ENCODE results near the gene SPARCL1. TPM values are rescaled to one million over a fixed set of nuclear protein-coding genes. Genes with fewer than 3 reads are reported as not detected.
"Not testable (repeated sequence)": the region's sequence is repeated elsewhere in the genome, so short reads cannot be mapped to it uniquely, and the experiment has no call there.

Gene SPARCL1
- total and polyA plus RNA-seq, 2 donors, result 783 to 1,320 TPM

GRCh38 chr4:87505862-87506261 lies 23.3 kb downstream of the SPARCL1 start:
- H3K27ac ChIP-seq (ENCODE audit: low read depth), result no peak overlapping the region
- H3K4me1 ChIP-seq (ENCODE audit: insufficient read depth), result no peaks in the 10 kb centered on the region
- no peaks in the 10 kb centered on the region for H3K36me3 ChIP-seq (ENCODE audit: insufficient read depth)
- no peak overlapping the region for H3K4me3 ChIP-seq (ENCODE audit: low read depth, low read length)
- WGBS, result 83% methylated on average over 3 of the region's 3 CpGs
- DNase-seq (ENCODE audit: extremely low spot score), result no peak

DNA sequence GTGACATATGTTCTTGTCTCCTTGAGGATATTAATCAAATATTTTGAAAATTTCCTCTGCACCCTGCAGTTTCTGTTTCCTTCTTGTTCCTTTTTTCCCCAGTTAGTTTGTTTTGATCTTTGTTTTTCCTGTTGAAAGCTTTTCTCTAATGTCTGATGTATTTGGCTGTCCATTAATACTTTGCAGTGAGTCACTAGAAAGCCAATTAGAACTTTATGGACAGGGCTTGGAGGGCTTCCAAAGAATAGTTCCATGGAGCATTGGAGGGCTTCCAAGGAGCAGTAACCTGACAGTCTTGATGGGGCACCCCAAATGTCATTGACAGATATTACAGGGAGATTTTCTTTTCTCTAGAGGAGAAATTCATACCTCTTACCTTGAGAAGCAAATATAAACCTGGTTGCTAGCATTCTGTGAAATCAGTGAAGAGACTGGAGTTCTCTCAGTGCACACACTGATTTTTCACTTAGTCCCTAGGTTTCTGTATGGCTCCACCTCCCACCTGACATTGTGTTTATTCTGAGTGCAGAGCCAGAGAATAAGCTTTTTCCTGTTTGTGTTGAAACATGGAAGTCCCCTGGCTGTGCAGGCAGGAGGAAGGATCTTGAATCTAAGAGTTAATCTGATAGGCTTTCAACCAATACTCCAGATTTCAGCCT lies 26.5 kb downstream of the SPARCL1 start:
- DNase-seq (ENCODE audit: extremely low spot score), result no peak
- Histone ChIP-seq H3K4me3 (ENCODE audit: low read depth, low read length) (no peak overlapping the region), H3K4me1 (ENCODE audit: insufficient read depth) (no peaks in the 10 kb centered on the region), H3K27ac (ENCODE audit: low read depth) (no peak overlapping the region), H3K36me3 (ENCODE audit: insufficient read depth) (no peaks in the 10 kb centered on the region)

DNA sequence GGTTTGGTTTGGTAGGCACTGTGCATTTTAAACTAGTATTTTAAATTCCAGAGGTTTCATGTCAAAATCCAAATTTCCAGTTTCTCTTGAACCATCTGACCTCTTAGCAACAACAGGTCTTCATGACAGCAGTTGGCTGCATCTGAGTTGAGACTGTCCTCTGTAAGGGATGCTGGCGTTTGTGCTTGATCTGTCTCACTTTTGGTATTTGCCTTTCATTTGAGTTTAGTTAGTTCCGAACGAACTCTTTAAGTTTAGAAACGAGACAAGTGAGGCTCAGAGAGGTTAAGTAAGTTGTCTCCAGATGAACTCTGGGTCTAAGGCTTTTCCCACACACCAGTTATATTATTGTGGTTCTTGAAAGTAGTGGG lies 29.1 kb downstream of the SPARCL1 start:
- Histone ChIP-seq H3K36me3 (ENCODE audit: insufficient read depth) (no peaks in the 10 kb centered on the region), H3K4me3 (ENCODE audit: low read depth, low read length) (no peak overlapping the region), H3K4me1 (ENCODE audit: insufficient read depth) (no peaks in the 10 kb centered on the region), H3K27ac (ENCODE audit: low read depth) (no peak overlapping the region)
- WGBS, result 31% methylated on average over 4 of the region's 4 CpGs
- no peak for DNase-seq (ENCODE audit: extremely low spot score)

- no peaks in the 10 kb centered on the region for H3K4me1 ChIP-seq (ENCODE audit: insufficient read depth)
- no peaks in the 10 kb centered on the region for H3K36me3 ChIP-seq (ENCODE audit: insufficient read depth)
- no peak overlapping the region for H3K4me3 ChIP-seq (ENCODE audit: low read depth, low read length)
- WGBS, result 28% methylated on average over 7 of the region's 7 CpGs
- no peak for DNase-seq (ENCODE audit: extremely low spot score)
- peak overlapping the region; percentile 64 for H3K27ac ChIP-seq (ENCODE audit: low read depth)
These were observed 29.6 kb downstream of the SPARCL1 start for GRCh38 chr4:87499403-87500091.

GRCh38 chr4:87498446-87498900 lies 30.7 kb downstream of the SPARCL1 start:
- 16% methylated on average over 5 of the region's 5 CpGs for WGBS
- no peak overlapping the region for H3K4me3 ChIP-seq (ENCODE audit: low read depth, low read length)
- H3K36me3 ChIP-seq (ENCODE audit: insufficient read depth), result no peaks in the 10 kb centered on the region
- no peak for DNase-seq (ENCODE audit: extremely low spot score)
- no peak overlapping the region for H3K27ac ChIP-seq (ENCODE audit: low read depth)
- no peaks in the 10 kb centered on the region for H3K4me1 ChIP-seq (ENCODE audit: insufficient read depth)

GRCh38 chr4:87497578-87497977 lies 31.6 kb downstream of the SPARCL1 start:
- peak overlapping the region; percentile 25 for H3K27ac ChIP-seq (ENCODE audit: low read depth)
- H3K36me3 ChIP-seq (ENCODE audit: insufficient read depth), result no peaks in the 10 kb centered on the region
- H3K4me3 ChIP-seq (ENCODE audit: low read depth, low read length), result no peak overlapping the region
- H3K4me1 ChIP-seq (ENCODE audit: insufficient read depth), result peaks cover 1% of the 10 kb centered on the region
- DNase-seq (ENCODE audit: extremely low spot score), result no peak
- WGBS, result 75% methylated on average over 3 of the region's 3 CpGs

DNA sequence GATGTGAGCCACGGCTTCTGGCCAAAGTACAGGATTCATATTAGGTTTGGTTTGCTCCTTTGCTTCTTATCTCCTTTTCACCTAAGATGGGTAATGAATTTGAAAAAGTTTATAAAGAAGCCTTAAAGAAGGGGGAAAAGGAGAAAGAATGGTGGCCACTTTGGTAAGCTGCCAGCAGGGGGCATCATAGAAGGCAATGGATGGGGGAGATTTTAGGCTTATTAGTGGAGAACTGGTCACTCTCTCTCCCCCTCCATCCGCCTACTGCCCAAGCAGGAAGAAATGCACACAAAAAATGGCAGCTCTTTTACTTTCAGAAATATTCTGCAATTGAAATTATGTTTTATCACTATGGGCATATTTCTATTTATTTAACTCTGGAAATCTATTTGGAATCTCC lies 32.0 kb downstream of the SPARCL1 start:
- Histone ChIP-seq H3K4me3 (ENCODE audit: low read depth, low read length) (no peak overlapping the region), H3K27ac (ENCODE audit: low read depth) (no peak overlapping the region), H3K36me3 (ENCODE audit: insufficient read depth) (no peaks in the 10 kb centered on the region), H3K4me1 (ENCODE audit: insufficient read depth) (peaks cover 1% of the 10 kb centered on the region)
- no peak for DNase-seq (ENCODE audit: extremely low spot score)
- 95% methylated on average over 2 of the region's 2 CpGs for WGBS

- Histone ChIP-seq H3K4me3 (ENCODE audit: low read depth, low read length) (no peak overlapping the region), H3K27ac (ENCODE audit: low read depth) (no peak overlapping the region), H3K36me3 (ENCODE audit: insufficient read depth) (no peaks in the 10 kb centered on the region), H3K4me1 (ENCODE audit: insufficient read depth) (peaks cover 1% of the 10 kb centered on the region)
- 36% methylated on average over 3 of the region's 3 CpGs for WGBS
- DNase-seq (ENCODE audit: extremely low spot score), result no peak
These were observed 36.1 kb downstream of the SPARCL1 start for GRCh38 chr4:87493115-87493514.

- not testable (repeated sequence) for H3K27ac ChIP-seq (ENCODE audit: low read depth); DNase-seq (ENCODE audit: extremely low spot score); H3K36me3 ChIP-seq (ENCODE audit: insufficient read depth); H3K4me1 ChIP-seq (ENCODE audit: insufficient read depth); H3K4me3 ChIP-seq (ENCODE audit: low read depth, low read length)
- 88% methylated on average over 2 of the region's 2 CpGs for WGBS
These were observed 37.3 kb downstream of the SPARCL1 start for GRCh38 chr4:87491851-87492250.

DNA sequence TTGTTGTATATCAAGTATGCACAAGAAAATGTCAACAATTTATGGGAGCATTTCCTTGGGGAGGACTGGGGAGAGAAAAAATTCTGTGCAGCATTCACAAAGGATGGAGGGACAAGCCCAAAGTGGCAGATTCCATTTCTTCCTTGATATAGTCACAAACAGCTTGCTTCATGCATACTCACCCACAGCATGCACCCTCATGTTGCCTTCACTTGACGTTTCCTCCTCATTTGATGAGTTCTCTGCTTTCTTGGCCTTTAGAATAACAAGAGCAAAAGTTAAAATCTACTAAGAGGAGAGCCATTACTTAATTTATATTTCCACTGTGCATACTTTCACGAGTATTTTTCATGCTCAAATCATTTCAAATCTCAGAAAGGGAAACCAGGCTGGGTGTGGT lies 37.7 kb downstream of the SPARCL1 start:
- no peak overlapping the region for H3K4me3 ChIP-seq (ENCODE audit: low read depth, low read length)
- WGBS, result 81% methylated on average over 2 of the region's 2 CpGs
- H3K36me3 ChIP-seq (ENCODE audit: insufficient read depth), result no peaks in the 10 kb centered on the region
- no peak for DNase-seq (ENCODE audit: extremely low spot score)
- no peak overlapping the region for H3K27ac ChIP-seq (ENCODE audit: low read depth)
- peaks cover 1% of the 10 kb centered on the region for H3K4me1 ChIP-seq (ENCODE audit: insufficient read depth)

GRCh38 chr4:87490664-87491369 lies 38.4 kb downstream of the SPARCL1 start:
- WGBS, result 49% methylated on average over 1 of the region's 1 CpG
- H3K36me3 ChIP-seq (ENCODE audit: insufficient read depth), result no peaks in the 10 kb centered on the region

DNA sequence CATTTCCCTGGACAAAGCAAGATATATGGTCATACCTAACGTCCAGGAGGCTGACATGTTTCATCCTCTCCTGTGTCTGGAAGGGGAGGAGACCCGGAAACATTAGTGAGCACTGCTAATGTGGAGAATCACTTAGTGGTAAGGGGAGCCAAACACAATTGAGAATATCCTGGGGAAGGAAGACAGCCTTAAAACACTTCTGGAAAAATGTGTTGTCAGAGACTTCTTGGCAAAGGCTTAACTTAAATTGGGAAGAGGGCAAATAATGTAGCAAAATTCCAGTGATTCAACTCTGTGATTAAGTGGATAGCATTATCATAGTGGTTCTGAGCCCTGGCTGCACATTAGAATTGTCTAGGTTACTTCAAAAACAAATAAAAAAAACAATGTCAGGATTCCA lies 39.5 kb downstream of the SPARCL1 start:
- no peak overlapping the region for H3K27ac ChIP-seq (ENCODE audit: low read depth)
- no peaks in the 10 kb centered on the region for H3K36me3 ChIP-seq (ENCODE audit: insufficient read depth)

More at GRCh38 chr4:87490664-87491369, 38.4 kb downstream of the SPARCL1 start:
- DNase-seq (ENCODE audit: extremely low spot score), result no peak
- H3K4me3 ChIP-seq (ENCODE audit: low read depth, low read length), result no peak overlapping the region
- peaks cover 1% of the 10 kb centered on the region for H3K4me1 ChIP-seq (ENCODE audit: insufficient read depth)
- no peak overlapping the region for H3K27ac ChIP-seq (ENCODE audit: low read depth)

GRCh38 chr4:87488666-87489065 lies 40.5 kb downstream of the SPARCL1 start:
- H3K27ac ChIP-seq (ENCODE audit: low read depth); H3K4me1 ChIP-seq (ENCODE audit: insufficient read depth); H3K36me3 ChIP-seq (ENCODE audit: insufficient read depth); H3K4me3 ChIP-seq (ENCODE audit: low read depth, low read length); DNase-seq (ENCODE audit: extremely low spot score): not testable (repeated sequence)
- 40% methylated on average over 4 of the region's 4 CpGs for WGBS

More for the DNA sequence above, 39.5 kb downstream of the SPARCL1 start:
- Histone ChIP-seq H3K4me1 (ENCODE audit: insufficient read depth) (peaks cover 1% of the 10 kb centered on the region), H3K4me3 (ENCODE audit: low read depth, low read length) (no peak overlapping the region)
- DNase-seq (ENCODE audit: extremely low spot score), result no peak
- 71% methylated on average over 2 of the region's 2 CpGs for WGBS

DNA sequence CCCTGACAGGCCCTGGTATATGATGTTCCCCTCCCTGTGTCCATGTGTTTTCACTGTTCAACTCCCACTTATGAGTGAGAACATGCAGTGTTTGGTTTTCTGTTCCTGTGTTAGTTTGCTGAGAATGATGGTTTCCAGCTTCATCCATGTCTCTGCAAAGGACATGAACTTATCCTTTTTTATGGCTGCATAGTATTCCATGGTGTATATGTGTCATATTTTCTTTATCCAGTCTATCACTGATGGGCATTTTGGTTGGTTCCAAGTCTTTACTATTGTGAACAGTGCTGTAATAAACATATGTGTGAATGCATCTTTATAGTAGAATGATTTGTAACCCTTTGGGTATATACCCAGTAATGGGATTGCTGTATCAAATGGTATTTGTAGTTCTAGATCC lies 45.9 kb downstream of the SPARCL1 start:
- not testable (repeated sequence) for H3K36me3 ChIP-seq (ENCODE audit: insufficient read depth); H3K27ac ChIP-seq (ENCODE audit: low read depth); DNase-seq (ENCODE audit: extremely low spot score); H3K4me1 ChIP-seq (ENCODE audit: insufficient read depth); H3K4me3 ChIP-seq (ENCODE audit: low read depth, low read length)
